Renal cortex interstitium (tissue), 11 donors: ENCODE measurements around the gene STYK1. TPM values are rescaled to one million over a fixed set of nuclear protein-coding genes. Genes with fewer than 3 reads are reported as not detected.
A peak's percentile ranks its signal among the peaks of the same experiment; 100 is the strongest.
"Not testable (repeated sequence)": the region's sequence is repeated elsewhere in the genome, so short reads cannot be mapped to it uniquely, and the experiment has no call there.

Source experiments
- DNase-seq, 11 donors: peaks; one replicate each; pipeline ENCODE4 v3.0.0-alpha.2; 2013; ENCODE audit warnings: low read depth in 9 of 11, low spot score in 4 of 11; ENCODE audit errors: extremely low read depth in 1 of 11
- polyA plus RNA-seq, 3 donors: library from polyadenylated mRNA; unstranded; fragments of 120-200 nt; gene quantifications; one replicate each; pipeline ENCODE4 v1.2.1, GENCODE V29; 2013; ENCODE audit not compliant: insufficient read length in 3 of 3

The STYK1 gene
- polyA plus RNA-seq, 3 donors: 0.64 to 0.80 (median 0.69) TPM

- DNase-seq: no peak
Measured at GRCh38 chr12:10635306-10635705, 38.5 kb downstream of the STYK1 start.

- DNase-seq: no peak
Measured at GRCh38 chr12:10634427-10634826, 39.4 kb downstream of the STYK1 start.

GRCh38 chr12:10633541-10633940 lies 40.3 kb downstream of the STYK1 start:
- no peak for DNase-seq

GRCh38 chr12:10632226-10632625 lies 41.6 kb downstream of the STYK1 start:
- no peak for DNase-seq

GRCh38 chr12:10624605-10625004 lies 49.2 kb downstream of the STYK1 start:
- no peak for DNase-seq

- no peak for DNase-seq
Measured at GRCh38 chr12:10623131-10623530, 50.7 kb downstream of the STYK1 start.

GRCh38 chr12:10621278-10621677 lies 52.6 kb downstream of the STYK1 start:
- no peak for DNase-seq

- DNase-seq: no peak
Measured at GRCh38 chr12:10620078-10620779, 53.6 kb downstream of the STYK1 start.

- no peak for DNase-seq
Measured at GRCh38 chr12:10618338-10618987, 55.4 kb downstream of the STYK1 start.

GRCh38 chr12:10617863-10618262 lies 56.0 kb downstream of the STYK1 start:
- DNase-seq: no peak

GRCh38 chr12:10615532-10615931 lies 58.3 kb downstream of the STYK1 start:
- no peak for DNase-seq

GRCh38 chr12:10614056-10614370 lies 59.8 kb downstream of the STYK1 start:
- DNase-seq: peak in 1 of 11 donors; percentile 3

GRCh38 chr12:10613349-10614055 lies 60.4 kb downstream of the STYK1 start, which contains the start of gene MAGOHB:
TSS of gene MAGOHB (minus strand) at chr12:10613609. CDS start at chr12:10613532, 77 bp downstream.
- peak; percentile 90 to 99 (median 96) for DNase-seq

- DNase-seq: peak in 4 of 11 donors; percentile 2 to 17 (median 3)
Measured at GRCh38 chr12:10612984-10613348, 60.9 kb downstream of the STYK1 start.

- DNase-seq: peak in 1 of 11 donors; percentile 3
Measured at GRCh38 chr12:10612110-10612509, 61.7 kb downstream of the STYK1 start.

GRCh38 chr12:10611258-10611657 lies 62.6 kb downstream of the STYK1 start:
- not testable (repeated sequence) for DNase-seq

- no peak for DNase-seq
Measured at GRCh38 chr12:10610188-10610587, 63.7 kb downstream of the STYK1 start.

- DNase-seq: no peak
Measured at GRCh38 chr12:10607885-10608458, 65.9 kb downstream of the STYK1 start.

GRCh38 chr12:10601860-10602259 lies 72.0 kb downstream of the STYK1 start:
- DNase-seq: no peak

- no peak for DNase-seq
Measured at GRCh38 chr12:10600988-10601387, 72.9 kb downstream of the STYK1 start.
